Osteocyte (in vitro differentiated cells): ENCODE measurements around the gene KAZN. TPM values are rescaled to one million over a fixed set of nuclear protein-coding genes. Genes with fewer than 3 reads are reported as not detected.

ENCODE experiments used
- DNase-seq: peaks from one replicate; pipeline ENCODE4 v3.0.0; 2021; ENCODE audit warnings: mixed read lengths; ENCODE audit not compliant: unreplicated experiment; ENCODE audit errors: extremely low spot score
- H3K27ac Mint-ChIP-seq: one replicate; pipeline ENCODE4 v1.8.0; 2021; ENCODE audit warnings: mild to moderate bottlenecking, mixed read lengths; ENCODE audit not compliant: unreplicated experiment
- H3K27me3 Mint-ChIP-seq: one replicate; pipeline ENCODE4 v1.8.0; 2021; ENCODE audit warnings: mixed read lengths; ENCODE audit not compliant: unreplicated experiment
- H3K36me3 Mint-ChIP-seq: one replicate; pipeline ENCODE4 v1.8.0; 2021; ENCODE audit warnings: mixed read lengths; ENCODE audit not compliant: unreplicated experiment
- H3K4me1 Mint-ChIP-seq: one replicate; pipeline ENCODE4 v1.8.0; 2021; ENCODE audit warnings: mixed read lengths; ENCODE audit not compliant: unreplicated experiment
- H3K4me3 Mint-ChIP-seq: one replicate; pipeline ENCODE4 v1.8.0; 2021; ENCODE audit warnings: mild to moderate bottlenecking, moderate library complexity, mixed read lengths; ENCODE audit not compliant: unreplicated experiment
- H3K9me3 Mint-ChIP-seq: one replicate; pipeline ENCODE4 v1.8.0; 2021; ENCODE audit warnings: mixed read lengths; ENCODE audit not compliant: unreplicated experiment
- CTCF ChIP-seq: fragments of 200-600 bp; sonication (generic); IDR thresholded peaks from 2 replicates; pipeline ENCODE4 v1.5.0; 2021; ENCODE audit warnings: antibody characterized with exemption, mild to moderate bottlenecking, moderate library complexity
- total RNA-seq: library from RNA; stranded (reverse); gene quantifications from 2 replicates; pipeline ENCODE4 v1.2.1, GENCODE V29; 2021

KAZN gene
- total RNA-seq, 1 donor from 2014 or later: 47.1 TPM

GRCh38 chr1:14862114-14862771, 263.8 kb downstream of the KAZN start:
- H3K4me3 Mint-ChIP-seq: no peak overlapping the region

GRCh38 chr1:14865106-14865505, 266.6 kb downstream of the KAZN start:
- Mint-ChIP-seq H3K36me3 (no peaks in the 10 kb centered on the region), H3K9me3 (no peaks in the 10 kb centered on the region), H3K27ac (no peak overlapping the region), H3K4me1 (no peaks in the 10 kb centered on the region), H3K4me3 (no peak overlapping the region), H3K27me3 (peaks cover 15% of the 10 kb centered on the region)
- no peak for TF ChIP-seq CTCF
- no peak for DNase-seq

More at GRCh38 chr1:14862114-14862771, 263.8 kb downstream of the KAZN start:
- H3K9me3 Mint-ChIP-seq: no peaks in the 10 kb centered on the region
- peaks cover 22% of the 10 kb centered on the region for H3K27me3 Mint-ChIP-seq
- no peak for DNase-seq
- no peak overlapping the region for H3K27ac Mint-ChIP-seq
- TF ChIP-seq CTCF: no peak
- no peaks in the 10 kb centered on the region for H3K36me3 Mint-ChIP-seq
- no peaks in the 10 kb centered on the region for H3K4me1 Mint-ChIP-seq

- Mint-ChIP-seq H3K4me3 (no peak overlapping the region), H3K27me3 (peaks cover 12% of the 10 kb centered on the region)
- no peak for DNase-seq
Observed at GRCh38 chr1:14866911-14867612, 268.6 kb downstream of the KAZN start.

GRCh38 chr1:14869187-14869586, 270.7 kb downstream of the KAZN start:
- Mint-ChIP-seq H3K27me3 (peaks cover 12% of the 10 kb centered on the region), H3K9me3 (no peaks in the 10 kb centered on the region), H3K27ac (no peak overlapping the region), H3K4me1 (no peaks in the 10 kb centered on the region), H3K36me3 (no peaks in the 10 kb centered on the region), H3K4me3 (no peak overlapping the region)
- no peak for DNase-seq
- TF ChIP-seq CTCF: no peak

More at GRCh38 chr1:14866911-14867612, 268.6 kb downstream of the KAZN start:
- no peaks in the 10 kb centered on the region for H3K4me1 Mint-ChIP-seq
- no peak for TF ChIP-seq CTCF
- no peaks in the 10 kb centered on the region for H3K9me3 Mint-ChIP-seq
- H3K36me3 Mint-ChIP-seq: no peaks in the 10 kb centered on the region
- no peak overlapping the region for H3K27ac Mint-ChIP-seq

GRCh38 chr1:14871218-14871970, 272.9 kb downstream of the KAZN start:
- DNase-seq: no peak
- no peaks in the 10 kb centered on the region for H3K9me3 Mint-ChIP-seq
- TF ChIP-seq CTCF: no peak
- no peaks in the 10 kb centered on the region for H3K4me1 Mint-ChIP-seq
- H3K27ac Mint-ChIP-seq: no peak overlapping the region
- H3K27me3 Mint-ChIP-seq: peaks cover 10% of the 10 kb centered on the region
- H3K36me3 Mint-ChIP-seq: no peaks in the 10 kb centered on the region
- H3K4me3 Mint-ChIP-seq: no peak overlapping the region
